Karpas-422 (cell line): ENCODE results near the gene HLA-DQB2. TPM values are rescaled to one million over a fixed set of nuclear protein-coding genes. Genes with fewer than 3 reads are reported as not detected.
"Not testable (repeated sequence)": the region's sequence is repeated elsewhere in the genome, so short reads cannot be mapped to it uniquely, and the experiment has no call there.

Experiments used
- DNase-seq: peaks from one replicate; pipeline ENCODE4 v3.0.0-alpha.2; 2015
- H2AFZ ChIP-seq: fragments of 200-600 bp; sonication (generic); 2 replicates; pipeline ENCODE4 v1.6.1; 2014; ENCODE audit warnings: antibody characterized with exemption, low read length, mixed read lengths
- H3K27ac ChIP-seq: fragments of 200-600 bp; sonication (generic); 2 replicates; pipeline ENCODE4 v1.5.1; 2014; ENCODE audit warnings: mild to moderate bottlenecking, low read length, moderate library complexity
- H3K27me3 ChIP-seq: fragments of 200-600 bp; sonication (generic); 2 replicates; pipeline ENCODE4 v1.6.1; 2014; ENCODE audit warnings: low read length, mixed read lengths
- H3K36me3 ChIP-seq: fragments of 200-600 bp; sonication (generic); 2 replicates; pipeline ENCODE4 v1.6.1; 2014; ENCODE audit warnings: low read length, mixed read lengths; ENCODE audit not compliant: insufficient read depth
- H3K4me1 ChIP-seq: fragments of 200-600 bp; sonication (generic); 2 replicates; pipeline ENCODE4 v1.6.1; 2014; ENCODE audit warnings: mild to moderate bottlenecking, low read length, mixed read lengths
- H3K4me2 ChIP-seq: fragments of 200-600 bp; sonication (generic); 2 replicates; pipeline ENCODE4 v1.6.1; 2014; ENCODE audit warnings: low read length, low read depth, mild to moderate bottlenecking; ENCODE audit not compliant: poor library complexity, severe bottlenecking
- H3K4me3 ChIP-seq: fragments of 200-600 bp; sonication (generic); 2 replicates; pipeline ENCODE4 v1.5.1; 2014; ENCODE audit warnings: mild to moderate bottlenecking, antibody characterized with exemption, low read length, mixed read lengths
- H3K79me2 ChIP-seq: fragments of 200-600 bp; sonication (generic); 2 replicates; pipeline ENCODE4 v1.6.1; 2014; ENCODE audit warnings: mild to moderate bottlenecking, low read length, mixed read lengths
- H3K9ac ChIP-seq: fragments of 200-600 bp; sonication (generic); 2 replicates; pipeline ENCODE4 v1.6.0; 2014; ENCODE audit warnings: low read length
- H3K9me2 ChIP-seq: fragments of 200-600 bp; sonication (generic), shearing (Covaris generic); replicated peaks from 2 replicates; pipeline ENCODE4 v1.6.0; 2014; ENCODE audit warnings: mild to moderate bottlenecking, low read length, moderate library complexity; ENCODE audit not compliant: insufficient read depth
- H3K9me3 ChIP-seq: fragments of 300-700, 200-600 bp; sonication (generic); 2 replicates; pipeline ENCODE4 v1.6.1; 2014; ENCODE audit warnings: low read length, mixed read lengths
- H4K20me1 ChIP-seq: fragments of 200-600 bp; sonication (generic); 2 replicates; pipeline ENCODE4 v1.6.1; 2014; ENCODE audit warnings: mild to moderate bottlenecking, antibody characterized with exemption, low read length, low read depth; ENCODE audit not compliant: insufficient read depth
- total RNA-seq: library from RNA; depleted of rRNA; stranded (reverse); fragments of >200 nt; shearing (Covaris generic); gene quantifications from 2 replicates; pipeline ENCODE4 v1.2.3, GENCODE V29; 2014; ENCODE audit warnings: low replicate concordance; rRNA removed

The HLA-DQB2 gene
- total RNA-seq: 0.14 TPM in 1 of 2 replicates, not detected in the other

- Histone ChIP-seq H3K4me3 (no peak within 1 kb of the TSS), H4K20me1 (no peaks in the 10 kb centered on the region), H3K27ac (no peak within 1 kb of the TSS), H3K79me2 (no peaks in the 10 kb centered on the region), H3K9ac (no peak within 1 kb of the TSS), H3K4me2 (no peak within 1 kb of the TSS), H3K4me1 (no peaks in the 10 kb centered on the region), H3K9me3 (no peaks in the 10 kb centered on the region), H2AFZ (no peak within 1 kb of the TSS), H3K9me2 (no peaks in the 10 kb centered on the region), H3K27me3 (no peaks in the 10 kb centered on the region), H3K36me3 (no peaks in the 10 kb centered on the region)
- DNase-seq: no peak
Observed at GRCh38 chr6:32763421-32763820, at the start of gene HLA-DQB2. Gene HLA-DQB2, minus strand, starts transcription at chr6:32763532. Its CDS starts 62 bp downstream, at chr6:32763470.

- Histone ChIP-seq H3K4me3 (no peak overlapping the region), H3K4me1 (peaks cover 8% of the 10 kb centered on the region), H3K27ac (no peak overlapping the region), H2AFZ (no peak overlapping the region), H3K27me3 (no peaks in the 10 kb centered on the region), H3K79me2 (peaks cover 4% of the 10 kb centered on the region), H3K4me2 (no peak overlapping the region), H3K9me3 (no peaks in the 10 kb centered on the region), H3K9me2 (no peaks in the 10 kb centered on the region), H4K20me1 (no peaks in the 10 kb centered on the region), H3K9ac (no peak overlapping the region), H3K36me3 (peaks cover 7% of the 10 kb centered on the region)
- DNase-seq: no peak
Observed at GRCh38 chr6:32809171-32809570, 45.8 kb upstream of the HLA-DQB2 start.

- Histone ChIP-seq H3K4me3 (no peak overlapping the region), H3K36me3 (no peaks in the 10 kb centered on the region), H3K27me3 (no peaks in the 10 kb centered on the region), H4K20me1 (no peaks in the 10 kb centered on the region), H3K79me2 (no peaks in the 10 kb centered on the region), H3K9ac (no peak overlapping the region), H3K4me2 (no peak overlapping the region), H3K9me2 (no peaks in the 10 kb centered on the region), H3K9me3 (no peaks in the 10 kb centered on the region), H3K4me1 (peaks cover 6% of the 10 kb centered on the region), H2AFZ (no peak overlapping the region), H3K27ac (no peak overlapping the region)
- DNase-seq: no peak
Observed at GRCh38 chr6:32807020-32807580, 43.8 kb upstream of the HLA-DQB2 start.

GRCh38 chr6:32805404-32805803, 42.1 kb upstream of the HLA-DQB2 start:
- H3K27ac ChIP-seq, H2AFZ ChIP-seq, H3K79me2 ChIP-seq, H3K4me1 ChIP-seq, H3K9me2 ChIP-seq, H3K9me3 ChIP-seq, H3K27me3 ChIP-seq, H3K4me2 ChIP-seq, H4K20me1 ChIP-seq, DNase-seq, H3K36me3 ChIP-seq, H3K4me3 ChIP-seq, H3K9ac ChIP-seq: not testable (repeated sequence)

- Histone ChIP-seq H3K9me2 (no peaks in the 10 kb centered on the region), H3K27ac (no peak overlapping the region), H3K27me3 (no peaks in the 10 kb centered on the region), H3K4me2 (no peak overlapping the region), H3K9ac (no peak overlapping the region), H3K79me2 (no peaks in the 10 kb centered on the region), H3K9me3 (peaks cover 4% of the 10 kb centered on the region; the same call in 1 of the 2 replicates), H3K36me3 (no peaks in the 10 kb centered on the region), H3K4me3 (no peak overlapping the region), H3K4me1 (no peaks in the 10 kb centered on the region), H2AFZ (no peak overlapping the region), H4K20me1 (no peaks in the 10 kb centered on the region)
- DNase-seq: no peak
Observed at GRCh38 chr6:32803416-32803815, 40.1 kb upstream of the HLA-DQB2 start.

- no peaks in the 10 kb centered on the region for H3K27me3 ChIP-seq
- peaks cover 15% of the 10 kb centered on the region for H3K4me1 ChIP-seq
- H3K79me2 ChIP-seq: no peaks in the 10 kb centered on the region
- H3K9me2 ChIP-seq: no peaks in the 10 kb centered on the region
- H3K36me3 ChIP-seq: no peaks in the 10 kb centered on the region
- H3K9me3 ChIP-seq: peaks cover 7% of the 10 kb centered on the region; the same call in 1 of the 2 replicates
- DNase-seq: no peak
- no peak overlapping the region for H3K9ac ChIP-seq
- no peak overlapping the region for H2AFZ ChIP-seq
- H4K20me1 ChIP-seq: no peaks in the 10 kb centered on the region
- H3K27ac ChIP-seq: no peak overlapping the region
- no peak overlapping the region for H3K4me2 ChIP-seq
- no peak overlapping the region for H3K4me3 ChIP-seq
Observed at GRCh38 chr6:32799740-32800139, 36.4 kb upstream of the HLA-DQB2 start.

GRCh38 chr6:32799168-32799567, 35.8 kb upstream of the HLA-DQB2 start:
- Histone ChIP-seq H3K4me2 (no peak overlapping the region), H3K9ac (no peak overlapping the region), H3K27me3 (no peaks in the 10 kb centered on the region), H2AFZ (no peak overlapping the region), H3K4me3 (no peak overlapping the region), H3K79me2 (no peaks in the 10 kb centered on the region), H3K4me1 (peaks cover 20% of the 10 kb centered on the region), H3K27ac (no peak overlapping the region), H3K9me2 (no peaks in the 10 kb centered on the region), H4K20me1 (no peaks in the 10 kb centered on the region), H3K36me3 (no peaks in the 10 kb centered on the region), H3K9me3 (peaks cover 7% of the 10 kb centered on the region; the same call in 1 of the 2 replicates)
- no peak for DNase-seq

- no peaks in the 10 kb centered on the region for H3K79me2 ChIP-seq
- peaks cover 7% of the 10 kb centered on the region; the same call in 1 of the 2 replicates for H3K9me3 ChIP-seq
- no peaks in the 10 kb centered on the region for H4K20me1 ChIP-seq
- H3K36me3 ChIP-seq: no peaks in the 10 kb centered on the region
- peak overlapping the region; percentile 62 for H3K9ac ChIP-seq
- H3K9me2 ChIP-seq: no peaks in the 10 kb centered on the region
- peak overlapping the region; percentile 55 for H3K4me3 ChIP-seq
- H3K4me1 ChIP-seq: peaks cover 26% of the 10 kb centered on the region
- H3K27ac ChIP-seq: peak overlapping the region; percentile 69
- H3K4me2 ChIP-seq: peak overlapping the region; percentile 69
- peak; percentile 95 for DNase-seq
- H2AFZ ChIP-seq: peak overlapping the region; percentile 86
- H3K27me3 ChIP-seq: no peaks in the 10 kb centered on the region
Observed at GRCh38 chr6:32796848-32797776, 33.8 kb upstream of the HLA-DQB2 start.
